Tibial nerve (tissue), 4 donors: Measurements from ENCODE around the gene RASIP1.

Experiments used
- CTCF ChIP-seq, 5 experiments: fragments of 200-600 bp in 3 of 5; fragments of 450-650 bp in 2 of 5; sonication (generic) in 3 of 5; IDR thresholded peaks; one replicate each; pipeline ENCODE4 v1.5.1; 2016 to 2019; ENCODE audit warnings: antibody characterized with exemption in 5 of 5, mild to moderate bottlenecking in 3 of 5, moderate library complexity in 2 of 5
- EP300 ChIP-seq, 2 donors: sonication (generic); formaldehyde crosslinking; IDR thresholded peaks; one replicate each; pipeline ENCODE4 v1.6.1; 2017; ENCODE audit warnings: antibody characterized with exemption in 2 of 2, mild to moderate bottlenecking in 1 of 2

- no peak for TF ChIP-seq EP300 (IDR thresholded peaks at IDR 0.05)
- TF ChIP-seq CTCF (IDR thresholded peaks at IDR 0.05), result no peak
Observed at GRCh38 chr19:48750771-48751504, 10.5 kb upstream of the RASIP1 start.
